Activated T-helper 17 cell treated with anti-CD3 and anti-CD28 coated beads, Interleukin-2, amount 50 U/mL, for 72 hours (primary cell): ENCODE data around the gene MYO1D. TPM values are rescaled to one million over a fixed set of nuclear protein-coding genes. Genes with fewer than 3 reads are reported as not detected.

ENCODE experiments used
- ATAC-seq: fragments of 150-1000 bp; cut with Tn5 transposase; replicated peaks from 2 replicates; pipeline ENCODE4 v1.10.0; 2021; ENCODE audit warnings: mild to moderate bottlenecking, moderate library complexity
- H3K27ac Mint-ChIP-seq: one replicate; pipeline ENCODE4 v1.8.0; 2022; ENCODE audit warnings: mixed read lengths
- H3K27me3 Mint-ChIP-seq: one replicate; pipeline ENCODE4 v1.8.0; 2022; ENCODE audit warnings: mixed read lengths
- H3K36me3 Mint-ChIP-seq: one replicate; pipeline ENCODE4 v1.8.0; 2022; ENCODE audit warnings: low read depth, mild to moderate bottlenecking, mixed read lengths
- H3K4me1 Mint-ChIP-seq: one replicate; pipeline ENCODE4 v1.8.0; 2022; ENCODE audit warnings: mixed read lengths
- H3K4me3 Mint-ChIP-seq: one replicate; pipeline ENCODE4 v1.8.0; 2022; ENCODE audit warnings: mild to moderate bottlenecking, mixed read lengths
- H3K9me3 Mint-ChIP-seq: one replicate; pipeline ENCODE4 v1.8.0; 2022; ENCODE audit warnings: mixed read lengths
- total RNA-seq, 2 donors: library from RNA; stranded (reverse); gene quantifications; one replicate each; pipeline ENCODE4 v1.2.3, GENCODE V29; 2022

MYO1D gene
- total RNA-seq, 2 donors from 2014 or later: 9.1 to 32.0 TPM

GRCh38 chr17:32519228-32520103 is 357.5 kb downstream of the MYO1D start:
- no peaks in the 10 kb centered on the region for H3K36me3 Mint-ChIP-seq
- H3K27ac Mint-ChIP-seq: peak overlapping the region; percentile 89
- no peaks in the 10 kb centered on the region for H3K9me3 Mint-ChIP-seq
- peak overlapping the region; percentile 81 for H3K4me3 Mint-ChIP-seq
- H3K27me3 Mint-ChIP-seq: no peaks in the 10 kb centered on the region
- H3K4me1 Mint-ChIP-seq: peaks cover 60% of the 10 kb centered on the region
- ATAC-seq: peak; percentile 2

GRCh38 chr17:32518646-32519227 is 358.2 kb downstream of the MYO1D start:
- no peak for ATAC-seq
- Mint-ChIP-seq H3K9me3 (no peaks in the 10 kb centered on the region), H3K27me3 (no peaks in the 10 kb centered on the region), H3K4me1 (peaks cover 54% of the 10 kb centered on the region), H3K36me3 (no peaks in the 10 kb centered on the region), H3K4me3 (peak overlapping the region; percentile 81), H3K27ac (peak overlapping the region; percentile 62)

DNA sequence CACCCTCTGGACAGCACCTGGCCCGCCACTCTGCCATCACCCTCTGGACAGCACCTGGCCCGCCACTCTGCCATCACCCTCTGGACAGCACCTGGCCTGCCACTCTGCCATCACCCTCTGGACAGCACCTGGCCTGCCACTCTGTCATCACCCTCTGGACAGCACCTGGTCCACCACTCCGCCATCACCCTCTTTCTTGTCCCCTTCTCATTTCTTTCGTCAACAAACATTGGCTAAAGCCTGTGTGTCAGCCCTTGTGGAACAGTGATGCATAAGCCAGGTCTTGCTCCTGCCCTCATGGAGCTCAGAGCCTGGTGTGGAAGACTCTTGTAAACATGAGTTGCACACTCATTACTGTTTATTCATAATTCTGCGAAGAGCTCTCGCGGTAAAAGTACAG is 358.9 kb downstream of the MYO1D start:
- Mint-ChIP-seq H3K27ac (peak overlapping the region; percentile 62), H3K36me3 (no peaks in the 10 kb centered on the region), H3K9me3 (no peaks in the 10 kb centered on the region), H3K27me3 (no peaks in the 10 kb centered on the region), H3K4me1 (peaks cover 48% of the 10 kb centered on the region), H3K4me3 (peak overlapping the region; percentile 81)
- ATAC-seq: no peak

- Mint-ChIP-seq H3K27me3 (no peaks in the 10 kb centered on the region), H3K36me3 (no peaks in the 10 kb centered on the region), H3K4me3 (peak overlapping the region; percentile 81), H3K27ac (peak overlapping the region; percentile 74), H3K9me3 (no peaks in the 10 kb centered on the region), H3K4me1 (peaks cover 41% of the 10 kb centered on the region)
- ATAC-seq: peak; percentile 51
Observed at GRCh38 chr17:32516940-32517701, 359.8 kb downstream of the MYO1D start.

DNA sequence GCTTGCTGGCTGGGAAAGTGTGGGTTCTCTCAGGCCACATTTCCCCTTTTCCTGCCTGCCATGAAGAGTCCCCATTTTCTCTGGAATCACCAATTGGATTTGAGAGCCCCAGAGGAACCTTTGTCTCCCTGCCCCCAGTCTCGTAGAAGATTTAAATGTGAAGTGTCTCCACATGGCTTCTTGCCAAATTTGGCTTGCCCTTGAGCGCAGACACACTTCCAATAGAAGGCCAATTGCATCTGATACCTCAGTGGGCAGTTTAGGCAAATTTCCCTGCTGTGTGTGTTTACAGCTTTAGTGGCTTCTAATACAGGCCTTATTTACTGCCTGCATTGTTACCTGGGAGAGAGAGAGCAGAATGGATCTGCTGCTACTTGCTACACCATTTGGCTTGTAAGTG is 360.5 kb downstream of the MYO1D start:
- no peaks in the 10 kb centered on the region for H3K27me3 Mint-ChIP-seq
- no peaks in the 10 kb centered on the region for H3K36me3 Mint-ChIP-seq
- H3K4me1 Mint-ChIP-seq: peaks cover 41% of the 10 kb centered on the region
- peak overlapping the region; percentile 74 for H3K27ac Mint-ChIP-seq
- peak overlapping the region; percentile 81 for H3K4me3 Mint-ChIP-seq
- H3K9me3 Mint-ChIP-seq: no peaks in the 10 kb centered on the region
- ATAC-seq: no peak

DNA sequence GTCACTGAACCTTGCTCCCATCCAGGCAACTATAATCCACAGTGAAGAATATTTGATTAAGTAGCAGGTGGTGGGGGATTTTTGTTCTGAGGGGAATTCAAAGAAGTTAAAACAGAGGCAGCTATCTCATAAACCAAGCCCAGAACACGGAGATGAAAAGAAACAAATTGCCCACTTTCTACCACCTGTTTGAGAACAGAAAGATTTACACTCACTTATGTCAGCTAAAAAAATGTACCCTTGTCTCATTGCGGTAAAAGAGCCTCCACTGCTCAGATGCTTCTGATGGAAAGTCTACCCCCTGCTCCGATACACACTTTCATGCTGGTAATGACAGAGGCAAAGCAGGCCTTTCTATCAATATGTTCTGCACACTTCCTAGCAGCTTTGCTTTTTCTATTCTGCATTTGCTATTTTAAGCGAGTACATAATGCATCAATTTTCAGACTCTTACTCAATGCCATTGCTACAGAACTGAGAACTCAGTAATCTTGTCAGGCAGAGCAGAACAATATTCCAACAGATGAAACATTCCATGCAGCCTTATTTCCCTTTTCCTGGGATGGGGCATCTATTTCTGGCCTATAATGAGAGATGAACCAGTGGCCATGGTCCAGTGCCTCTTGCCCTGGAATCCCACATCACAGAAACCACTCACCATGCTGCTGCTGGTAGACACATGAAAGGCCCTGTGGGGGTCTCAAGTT is 361.1 kb downstream of the MYO1D start:
- no peak for ATAC-seq

GRCh38 chr17:32514606-32515005 is 362.3 kb downstream of the MYO1D start:
- Mint-ChIP-seq H3K4me1 (peaks cover 25% of the 10 kb centered on the region), H3K9me3 (no peaks in the 10 kb centered on the region), H3K27ac (no peak overlapping the region), H3K4me3 (no peak overlapping the region), H3K27me3 (no peaks in the 10 kb centered on the region), H3K36me3 (no peaks in the 10 kb centered on the region)
- no peak for ATAC-seq

More for the DNA sequence above, 361.1 kb downstream of the MYO1D start:
- Mint-ChIP-seq H3K27me3 (no peaks in the 10 kb centered on the region), H3K9me3 (no peaks in the 10 kb centered on the region), H3K36me3 (no peaks in the 10 kb centered on the region), H3K27ac (peak overlapping the region; percentile 76), H3K4me1 (peaks cover 35% of the 10 kb centered on the region), H3K4me3 (peak overlapping the region; percentile 30)

- no peak overlapping the region for H3K27ac Mint-ChIP-seq
- no peaks in the 10 kb centered on the region for H3K9me3 Mint-ChIP-seq
- H3K4me1 Mint-ChIP-seq: peaks cover 26% of the 10 kb centered on the region
- H3K36me3 Mint-ChIP-seq: no peaks in the 10 kb centered on the region
- H3K27me3 Mint-ChIP-seq: no peaks in the 10 kb centered on the region
- no peak for ATAC-seq
- H3K4me3 Mint-ChIP-seq: no peak overlapping the region
Observed at GRCh38 chr17:32513579-32513978, 363.3 kb downstream of the MYO1D start.

- Mint-ChIP-seq H3K27ac (no peak overlapping the region), H3K27me3 (no peaks in the 10 kb centered on the region), H3K9me3 (no peaks in the 10 kb centered on the region), H3K4me3 (no peak overlapping the region), H3K4me1 (peaks cover 18% of the 10 kb centered on the region), H3K36me3 (no peaks in the 10 kb centered on the region)
- ATAC-seq: no peak
Observed at GRCh38 chr17:32512328-32512727, 364.6 kb downstream of the MYO1D start.

GRCh38 chr17:32510466-32510865 is 366.5 kb downstream of the MYO1D start:
- Mint-ChIP-seq H3K4me3 (no peak overlapping the region), H3K9me3 (no peaks in the 10 kb centered on the region), H3K27me3 (no peaks in the 10 kb centered on the region), H3K27ac (no peak overlapping the region), H3K4me1 (peaks cover 11% of the 10 kb centered on the region), H3K36me3 (no peaks in the 10 kb centered on the region)
- no peak for ATAC-seq

DNA sequence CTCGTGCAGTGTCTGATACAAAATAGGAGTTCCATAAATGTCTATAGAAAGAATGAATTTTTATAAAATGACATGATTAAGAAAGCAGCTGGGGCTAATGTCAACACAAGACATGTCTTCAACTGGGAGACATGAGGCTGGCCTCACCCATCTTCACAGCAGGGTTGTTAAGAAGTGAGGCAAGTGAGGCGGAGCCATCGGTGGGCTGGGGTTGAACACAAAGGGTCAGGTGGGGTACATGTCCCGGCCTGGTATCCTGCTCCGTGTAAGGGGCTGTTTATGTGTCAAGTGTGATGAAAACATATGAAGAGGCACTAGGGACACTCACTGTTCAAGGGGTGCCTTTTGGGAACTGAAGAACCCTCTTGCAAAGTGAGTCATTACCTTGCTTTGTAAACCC is 368.0 kb downstream of the MYO1D start:
- Mint-ChIP-seq H3K27ac (no peak overlapping the region), H3K4me1 (peaks cover 25% of the 10 kb centered on the region), H3K36me3 (no peaks in the 10 kb centered on the region), H3K4me3 (no peak overlapping the region), H3K9me3 (no peaks in the 10 kb centered on the region), H3K27me3 (no peaks in the 10 kb centered on the region)
- ATAC-seq: no peak

GRCh38 chr17:32504166-32504990 is 372.5 kb downstream of the MYO1D start:
- no peaks in the 10 kb centered on the region for H3K9me3 Mint-ChIP-seq
- H3K4me1 Mint-ChIP-seq: peaks cover 43% of the 10 kb centered on the region
- H3K27me3 Mint-ChIP-seq: no peaks in the 10 kb centered on the region
- H3K36me3 Mint-ChIP-seq: no peaks in the 10 kb centered on the region
- no peak for ATAC-seq
- H3K27ac Mint-ChIP-seq: peak overlapping the region; percentile 28
- H3K4me3 Mint-ChIP-seq: peak overlapping the region; percentile 75

- H3K9me3 Mint-ChIP-seq: no peaks in the 10 kb centered on the region
- peak overlapping the region; percentile 28 for H3K27ac Mint-ChIP-seq
- H3K36me3 Mint-ChIP-seq: no peaks in the 10 kb centered on the region
- peak overlapping the region; percentile 75 for H3K4me3 Mint-ChIP-seq
- H3K4me1 Mint-ChIP-seq: peaks cover 39% of the 10 kb centered on the region
- ATAC-seq: peak; percentile 90
- no peaks in the 10 kb centered on the region for H3K27me3 Mint-ChIP-seq
Observed at GRCh38 chr17:32503251-32504165, 373.4 kb downstream of the MYO1D start.
